GM23248 (cell line): ENCODE data around the gene BLOC1S3.

ENCODE experiments used
- EZH2 ChIP-seq: fragments of 200-600 bp; sonication (generic); IDR thresholded peaks from 2 replicates; pipeline ENCODE4 v1.6.1; 2018; ENCODE audit warnings: antibody characterized with exemption, mild to moderate bottlenecking; ENCODE audit not compliant: insufficient read depth, poor library complexity, severe bottlenecking
- EZH2phosphoT487 ChIP-seq: fragments of 200-600 bp; sonication (generic); IDR thresholded peaks from 2 replicates; pipeline ENCODE4 v1.6.1; 2018; ENCODE audit warnings: antibody characterized with exemption, moderate library complexity, mild to moderate bottlenecking, low read depth; ENCODE audit not compliant: insufficient read depth

DNA sequence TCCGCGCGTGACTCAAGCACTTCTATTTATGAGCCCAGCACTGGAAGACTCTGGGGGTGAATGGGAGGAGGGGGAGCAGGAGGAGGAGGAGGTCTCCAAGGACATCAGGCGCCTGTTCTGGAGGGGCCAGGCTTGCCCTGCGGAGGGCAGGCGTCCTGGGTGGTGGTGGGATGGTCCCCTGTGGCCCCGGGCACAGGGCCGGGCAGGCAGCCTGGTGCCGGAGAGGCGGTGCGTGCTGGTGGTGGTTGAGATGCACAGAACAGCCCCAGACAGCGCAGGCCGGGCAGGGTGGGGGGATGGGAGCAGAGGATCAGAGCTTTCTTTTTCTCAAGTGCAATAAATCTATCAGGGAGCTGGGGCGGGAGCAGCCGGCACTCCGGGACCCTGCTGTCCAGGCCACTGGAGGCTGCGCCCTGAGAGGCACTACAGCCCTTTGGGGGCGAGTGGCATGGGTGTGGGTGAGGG, 31.8 kb upstream of the BLOC1S3 start:
- TF ChIP-seq EZH2 (no peak), EZH2phosphoT487 (no peak)
